ENCODE data around the gene OR6J1. TPM values are rescaled to one million over a fixed set of nuclear protein-coding genes. Genes with fewer than 3 reads are reported as not detected.
"Not testable (repeated sequence)": the region's sequence is repeated elsewhere in the genome, so short reads cannot be mapped to it uniquely, and the experiment has no call there.

OR6J1 gene
- total RNA-seq, 1 experiment from 2014 or later = 0.18 TPM

DNA sequence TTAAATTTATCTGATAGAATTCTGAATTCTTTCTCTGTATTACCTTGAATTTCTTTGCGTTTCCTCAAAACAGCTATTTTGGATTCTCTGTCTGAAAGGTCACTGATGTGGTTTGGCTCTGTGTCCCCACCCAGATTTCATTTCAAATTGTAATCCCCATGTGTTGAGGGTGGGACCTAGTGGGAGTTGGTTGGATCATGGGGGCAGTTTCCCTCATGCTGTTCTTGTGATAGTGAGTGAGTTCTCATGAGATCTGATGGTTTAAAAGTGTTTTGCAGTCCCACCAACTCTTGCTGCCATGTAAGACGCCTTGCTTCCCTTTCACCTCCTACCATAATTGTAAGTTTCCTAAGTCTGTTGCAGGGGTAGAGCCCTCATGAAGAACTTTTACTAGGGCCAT is 34.1 kb upstream of the OR6J1 start:
- Mint-ChIP-seq H3K36me3 (ENCODE audit: insufficient read depth, unreplicated experiment) (no peaks in the 10 kb centered on the region), H3K4me3 (ENCODE audit: unreplicated experiment) (no peak overlapping the region), H3K27ac (ENCODE audit: unreplicated experiment) (no peak overlapping the region), H3K27me3 (ENCODE audit: insufficient read depth, unreplicated experiment) (no peaks in the 10 kb centered on the region), H3K9me3 (ENCODE audit: unreplicated experiment) (no peaks in the 10 kb centered on the region), H3K4me1 (ENCODE audit: low read depth, unreplicated experiment) (no peaks in the 10 kb centered on the region)
- DNase-seq = no peak
- CTCF ChIA-PET = no interaction called here
- no peak overlapping the region for H3K4me3 ChIP-seq (ENCODE audit: low read depth, low read length)
- POLR2A ChIA-PET = no interaction called here
- no peaks in the 10 kb centered on the region for H3K27me3 ChIP-seq (replicated peaks; ENCODE audit: control insufficient read depth, insufficient read depth, low read length)
- H3K9me3 ChIP-seq = no peaks in the 10 kb centered on the region
- no TSS peak for BruUV-seq (replicated peaks)
- H3K4me1 ChIP-seq = peaks cover 3% of the 10 kb centered on the region; the same call in 1 of the 2 replicates
- intact Hi-C loops (cut with micrococcal nuclease; ENCODE audit: unreplicated experiment) = no loop called here
- TF ChIP-seq, protein P1, sequence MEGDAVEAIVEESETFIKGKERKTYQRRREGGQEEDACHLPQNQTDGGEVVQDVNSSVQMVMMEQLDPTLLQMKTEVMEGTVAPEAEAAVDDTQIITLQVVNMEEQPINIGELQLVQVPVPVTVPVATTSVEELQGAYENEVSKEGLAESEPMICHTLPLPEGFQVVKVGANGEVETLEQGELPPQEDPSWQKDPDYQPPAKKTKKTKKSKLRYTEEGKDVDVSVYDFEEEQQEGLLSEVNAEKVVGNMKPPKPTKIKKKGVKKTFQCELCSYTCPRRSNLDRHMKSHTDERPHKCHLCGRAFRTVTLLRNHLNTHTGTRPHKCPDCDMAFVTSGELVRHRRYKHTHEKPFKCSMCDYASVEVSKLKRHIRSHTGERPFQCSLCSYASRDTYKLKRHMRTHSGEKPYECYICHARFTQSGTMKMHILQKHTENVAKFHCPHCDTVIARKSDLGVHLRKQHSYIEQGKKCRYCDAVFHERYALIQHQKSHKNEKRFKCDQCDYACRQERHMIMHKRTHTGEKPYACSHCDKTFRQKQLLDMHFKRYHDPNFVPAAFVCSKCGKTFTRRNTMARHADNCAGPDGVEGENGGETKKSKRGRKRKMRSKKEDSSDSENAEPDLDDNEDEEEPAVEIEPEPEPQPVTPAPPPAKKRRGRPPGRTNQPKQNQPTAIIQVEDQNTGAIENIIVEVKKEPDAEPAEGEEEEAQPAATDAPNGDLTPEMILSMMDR (IDR thresholded peaks at IDR 0.05; ENCODE audit: insufficient read depth in 1 of 2, low read depth in 1 of 2, low read length in 1 of 2, severe bottlenecking in 1 of 2, unreplicated experiment in 1 of 2) = no peak
- no peaks in the 10 kb centered on the region for H3K36me3 ChIP-seq (ENCODE audit: control insufficient read depth, insufficient read depth, low read length)

DNA sequence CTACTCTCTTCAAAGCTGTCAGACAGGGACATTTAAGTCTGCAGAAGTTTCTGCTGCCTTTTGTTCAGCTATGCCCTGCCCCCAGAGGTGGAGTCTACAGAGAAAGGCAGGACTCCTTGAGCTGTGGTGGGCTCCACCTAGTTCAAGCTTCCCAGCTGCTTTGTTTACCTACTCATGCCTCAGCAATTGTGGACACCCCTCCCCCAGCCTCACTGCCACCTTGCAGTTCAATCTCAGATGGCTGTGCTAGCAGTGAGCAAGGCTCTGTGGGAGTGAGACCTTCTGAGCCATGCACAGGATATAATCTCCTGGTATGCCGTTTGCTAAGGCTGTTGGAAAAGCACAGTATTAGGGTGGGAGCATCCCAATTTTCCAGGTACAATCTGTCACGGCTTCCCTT is 33.4 kb upstream of the OR6J1 start:
- H3K4me1 ChIP-seq; H3K27me3 ChIP-seq (replicated peaks; ENCODE audit: control insufficient read depth, insufficient read depth, low read length); H3K9me3 Mint-ChIP-seq (ENCODE audit: unreplicated experiment); H3K4me1 Mint-ChIP-seq (ENCODE audit: low read depth, unreplicated experiment); BruUV-seq (replicated peaks); POLR2A ChIA-PET; H3K27ac Mint-ChIP-seq (ENCODE audit: unreplicated experiment); H3K27me3 Mint-ChIP-seq (ENCODE audit: insufficient read depth, unreplicated experiment); H3K36me3 ChIP-seq (ENCODE audit: control insufficient read depth, insufficient read depth, low read length); CTCF ChIA-PET; H3K9me3 ChIP-seq; intact Hi-C loops (cut with micrococcal nuclease; ENCODE audit: unreplicated experiment); H3K4me3 Mint-ChIP-seq (ENCODE audit: unreplicated experiment); H3K36me3 Mint-ChIP-seq (ENCODE audit: insufficient read depth, unreplicated experiment); DNase-seq; H3K4me3 ChIP-seq (ENCODE audit: low read depth, low read length): not testable (repeated sequence)

DNA sequence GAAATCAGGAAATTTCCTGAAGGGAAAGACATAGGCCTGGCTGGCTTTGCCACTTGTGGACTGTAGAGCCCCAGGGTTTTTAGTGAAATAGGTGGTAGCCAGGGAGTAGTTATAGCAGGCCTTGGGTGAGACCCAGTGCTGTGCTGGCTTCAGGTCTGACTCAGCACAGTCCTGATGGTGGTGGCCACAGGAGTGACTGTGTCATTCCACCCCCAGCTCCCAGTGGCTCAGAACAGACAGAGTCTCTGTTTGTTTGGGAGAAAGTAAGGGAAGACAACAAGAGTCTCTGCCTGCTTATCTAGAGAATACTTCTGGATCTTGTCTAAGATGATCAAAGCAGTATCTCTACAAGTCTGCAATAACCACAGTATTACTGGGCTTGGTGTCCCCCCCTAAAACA is 27.5 kb upstream of the OR6J1 start:
- BruUV-seq (replicated peaks) = no TSS peak

More for the DNA sequence above, 27.5 kb upstream of the OR6J1 start:
- H3K27ac Mint-ChIP-seq (ENCODE audit: unreplicated experiment) = no peak overlapping the region
- H3K9me3 Mint-ChIP-seq (ENCODE audit: unreplicated experiment) = peaks cover 11% of the 10 kb centered on the region
- ChIA-PET CTCF (no interaction called here), POLR2A (no interaction called here)
- Histone ChIP-seq H3K4me3 (ENCODE audit: low read depth, low read length) (no peak overlapping the region), H3K27me3 (replicated peaks; ENCODE audit: control insufficient read depth, insufficient read depth, low read length) (no peaks in the 10 kb centered on the region), H3K36me3 (ENCODE audit: control insufficient read depth, insufficient read depth, low read length) (no peaks in the 10 kb centered on the region), H3K9me3 (no peaks in the 10 kb centered on the region), H3K4me1 (peaks cover 14% of the 10 kb centered on the region)
- intact Hi-C loops (cut with micrococcal nuclease; ENCODE audit: unreplicated experiment) = no loop called here
- H3K4me3 Mint-ChIP-seq (ENCODE audit: unreplicated experiment) = no peak overlapping the region
- TF ChIP-seq, protein P1 (IDR thresholded peaks at IDR 0.05; ENCODE audit: insufficient read depth in 1 of 2, low read depth in 1 of 2, low read length in 1 of 2, severe bottlenecking in 1 of 2, unreplicated experiment in 1 of 2) = no peak
- H3K4me1 Mint-ChIP-seq (ENCODE audit: low read depth, unreplicated experiment) = peaks cover 12% of the 10 kb centered on the region
- no peaks in the 10 kb centered on the region for H3K27me3 Mint-ChIP-seq (ENCODE audit: insufficient read depth, unreplicated experiment)
- H3K36me3 Mint-ChIP-seq (ENCODE audit: insufficient read depth, unreplicated experiment) = no peaks in the 10 kb centered on the region
- DNase-seq = no peak

Data from Caco-2 (cell line).